ENCODE data around the gene SYP. TPM values are rescaled to one million over a fixed set of nuclear protein-coding genes. Genes with fewer than 3 reads are reported as not detected.

SYP gene
- total and polyA plus RNA-seq, 2 donors (not counting 1 experiment from before 2014, with no cell fraction given) = 1.2 to 1.6 TPM

GRCh38 chrX:49208399-49208798, 8.4 kb upstream of the SYP start:
- ChIA-PET POLR2A (interaction anchor here (0.6 kb wide), 1 partner anchor 687 kb away, joined by 4 read pairs; the partner anchor contains the start of gene EBP), CTCF (no interaction called here)
- intact Hi-C loops (cut with micrococcal nuclease) = no loop called here
- TF ChIP-seq, protein P1, sequence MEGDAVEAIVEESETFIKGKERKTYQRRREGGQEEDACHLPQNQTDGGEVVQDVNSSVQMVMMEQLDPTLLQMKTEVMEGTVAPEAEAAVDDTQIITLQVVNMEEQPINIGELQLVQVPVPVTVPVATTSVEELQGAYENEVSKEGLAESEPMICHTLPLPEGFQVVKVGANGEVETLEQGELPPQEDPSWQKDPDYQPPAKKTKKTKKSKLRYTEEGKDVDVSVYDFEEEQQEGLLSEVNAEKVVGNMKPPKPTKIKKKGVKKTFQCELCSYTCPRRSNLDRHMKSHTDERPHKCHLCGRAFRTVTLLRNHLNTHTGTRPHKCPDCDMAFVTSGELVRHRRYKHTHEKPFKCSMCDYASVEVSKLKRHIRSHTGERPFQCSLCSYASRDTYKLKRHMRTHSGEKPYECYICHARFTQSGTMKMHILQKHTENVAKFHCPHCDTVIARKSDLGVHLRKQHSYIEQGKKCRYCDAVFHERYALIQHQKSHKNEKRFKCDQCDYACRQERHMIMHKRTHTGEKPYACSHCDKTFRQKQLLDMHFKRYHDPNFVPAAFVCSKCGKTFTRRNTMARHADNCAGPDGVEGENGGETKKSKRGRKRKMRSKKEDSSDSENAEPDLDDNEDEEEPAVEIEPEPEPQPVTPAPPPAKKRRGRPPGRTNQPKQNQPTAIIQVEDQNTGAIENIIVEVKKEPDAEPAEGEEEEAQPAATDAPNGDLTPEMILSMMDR (IDR thresholded peaks at IDR 0.05) = no peak
- no peak for DNase-seq
- WGBS (ENCODE audit: insufficient coverage) = no CpG with 5 or more reads among the region's 5 CpGs
- no peaks in the 10 kb centered on the region for H4K20me1 ChIP-seq (ENCODE audit: control insufficient read depth, insufficient read depth, low read length, poor library complexity, severe bottlenecking)
- no peaks in the 10 kb centered on the region for H3K79me2 ChIP-seq (ENCODE audit: control insufficient read depth, insufficient read depth, low read length)
- H3K27me3 ChIP-seq (replicated peaks in 1 of 4; ENCODE audit: control extremely low read depth in 1 of 4, control insufficient read depth in 3 of 4, insufficient read depth in 4 of 4, low read length in 3 of 4) = no peaks in the 10 kb centered on the region
- no peaks in the 10 kb centered on the region for H3K4me1 ChIP-seq (ENCODE audit: control insufficient read depth in 2 of 2, insufficient read depth in 2 of 2, low read length in 2 of 2)
- no peak overlapping the region for H3K4me3 Mint-ChIP-seq
- H3K27ac ChIP-seq (ENCODE audit: low read length in 2 of 2) = no peak overlapping the region
- no peaks in the 10 kb centered on the region for H3K27me3 Mint-ChIP-seq
- H3K27ac Mint-ChIP-seq = no peak overlapping the region
- no peak overlapping the region for H3K4me2 ChIP-seq (replicated peaks; ENCODE audit: low read depth, low read length, poor library complexity, severe bottlenecking)
- H3K9me3 Mint-ChIP-seq (ENCODE audit: insufficient read depth) = no peaks in the 10 kb centered on the region
- no peak overlapping the region for H3K9ac ChIP-seq (ENCODE audit: low read length)
- H3K9me3 ChIP-seq (ENCODE audit: control extremely low read depth in 1 of 3, control insufficient read depth in 2 of 3, insufficient read depth in 1 of 3, low read length in 2 of 3) = no peaks in the 10 kb centered on the region
- H3K4me3 ChIP-seq (ENCODE audit: control extremely low read depth in 1 of 5, extremely low read depth in 1 of 5, insufficient read depth in 1 of 5, low read depth in 2 of 5, low read length in 4 of 5) = no peak overlapping the region
- no peaks in the 10 kb centered on the region for H3K4me1 Mint-ChIP-seq
- no peak overlapping the region for H2AFZ ChIP-seq (ENCODE audit: insufficient read depth, low read depth, low read length, poor library complexity, severe bottlenecking)
- ATAC-seq (ENCODE audit: low read depth) = no peak
- H3K36me3 ChIP-seq (replicated peaks in 1 of 2; ENCODE audit: control extremely low read depth in 1 of 2, control insufficient read depth in 1 of 2, extremely low read depth in 1 of 2, insufficient read depth in 2 of 2, low read length in 1 of 2) = no peaks in the 10 kb centered on the region

DNA sequence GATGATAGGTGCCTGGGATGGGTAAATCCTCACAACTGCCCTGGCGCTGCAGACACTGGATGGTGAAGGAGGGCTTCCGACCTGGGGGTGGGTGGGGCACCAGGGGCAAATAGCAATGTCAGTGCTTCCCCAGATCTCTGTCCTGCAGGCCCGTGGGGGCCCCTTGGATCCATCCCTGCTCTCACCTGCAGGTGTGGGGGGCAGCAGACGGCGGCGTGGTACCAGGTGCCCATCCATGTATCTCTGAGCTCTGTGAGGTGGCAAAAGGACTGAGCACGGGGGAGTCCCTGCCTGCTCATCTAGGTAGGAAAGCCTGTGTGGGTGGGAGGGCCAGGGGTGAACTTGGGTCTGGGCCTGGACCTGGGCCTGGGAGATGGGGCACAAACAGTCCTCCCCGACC, 6.5 kb upstream of the SYP start:
- H2AFZ ChIP-seq (ENCODE audit: insufficient read depth, low read depth, low read length, poor library complexity, severe bottlenecking) = no peak overlapping the region
- no peak for DNase-seq
- 92% methylated on average over 2 of the region's 8 CpGs for WGBS (ENCODE audit: insufficient coverage)
- no peak overlapping the region for H3K9ac ChIP-seq (ENCODE audit: low read length)
- H3K9me3 ChIP-seq (ENCODE audit: control extremely low read depth in 1 of 3, control insufficient read depth in 2 of 3, insufficient read depth in 1 of 3, low read length in 2 of 3) = no peaks in the 10 kb centered on the region
- Mint-ChIP-seq H3K4me1 (no peaks in the 10 kb centered on the region), H3K9me3 (ENCODE audit: insufficient read depth) (no peaks in the 10 kb centered on the region), H3K27me3 (no peaks in the 10 kb centered on the region), H3K4me3 (no peak overlapping the region), H3K27ac (no peak overlapping the region)
- POLR2A ChIA-PET = no interaction called here
- no peak overlapping the region for H3K27ac ChIP-seq (ENCODE audit: low read length in 2 of 2)
- H3K4me1 ChIP-seq (ENCODE audit: control insufficient read depth in 2 of 2, insufficient read depth in 2 of 2, low read length in 2 of 2) = no peaks in the 10 kb centered on the region
- CTCF ChIA-PET = no interaction called here
- intact Hi-C loops (cut with micrococcal nuclease) = no loop called here
- H3K4me3 ChIP-seq (ENCODE audit: control extremely low read depth in 1 of 5, extremely low read depth in 1 of 5, insufficient read depth in 1 of 5, low read depth in 2 of 5, low read length in 4 of 5) = no peak overlapping the region
- no peaks in the 10 kb centered on the region for H3K79me2 ChIP-seq (ENCODE audit: control insufficient read depth, insufficient read depth, low read length)
- no peak for ATAC-seq (ENCODE audit: low read depth)
- H4K20me1 ChIP-seq (ENCODE audit: control insufficient read depth, insufficient read depth, low read length, poor library complexity, severe bottlenecking) = no peaks in the 10 kb centered on the region
- H3K36me3 ChIP-seq (replicated peaks in 1 of 2; ENCODE audit: control extremely low read depth in 1 of 2, control insufficient read depth in 1 of 2, extremely low read depth in 1 of 2, insufficient read depth in 2 of 2, low read length in 1 of 2) = no peaks in the 10 kb centered on the region
- no peak for TF ChIP-seq EZH2 (IDR thresholded peaks at IDR 0.05; ENCODE audit: borderline replicate concordance, insufficient read depth, low read depth, low read length, poor library complexity, severe bottlenecking)
- TF ChIP-seq, protein P1 (IDR thresholded peaks at IDR 0.05) = no peak
- no peak overlapping the region for H3K4me2 ChIP-seq (replicated peaks; ENCODE audit: low read depth, low read length, poor library complexity, severe bottlenecking)
- no peaks in the 10 kb centered on the region for H3K27me3 ChIP-seq (replicated peaks in 1 of 4; ENCODE audit: control extremely low read depth in 1 of 4, control insufficient read depth in 3 of 4, insufficient read depth in 4 of 4, low read length in 3 of 4)

Data from B cell (primary cell).